ENCODE results near the gene CITED1. TPM values are rescaled to one million over a fixed set of nuclear protein-coding genes. Genes with fewer than 3 reads are reported as not detected.

The CITED1 gene
- total and polyA plus RNA-seq, 4 experiments from 2014 or later: 0.58 TPM; not detected in 3

DNA sequence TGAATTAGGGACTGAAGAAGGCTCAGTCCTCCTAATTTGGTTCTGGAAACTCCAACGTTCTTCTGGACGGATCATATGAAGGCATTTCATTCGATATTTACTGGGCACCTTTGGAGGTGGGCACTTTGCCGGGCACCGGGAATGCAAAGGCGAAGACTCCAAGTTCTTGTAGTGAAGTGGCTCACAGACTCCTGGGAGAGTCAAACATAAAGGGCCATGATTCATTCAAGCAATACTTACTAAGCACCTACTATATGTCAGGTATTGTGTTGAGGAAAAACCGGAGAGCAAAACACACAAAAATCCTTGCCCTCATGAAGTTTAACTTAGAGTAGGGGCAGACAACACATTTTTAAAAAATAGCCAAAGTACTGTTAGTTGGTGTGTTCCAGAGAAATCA, 49.9 kb downstream of the CITED1 start:
- no peaks in the 10 kb centered on the region for H3K4me1 ChIP-seq (ENCODE audit: insufficient read depth, low read length)
- Mint-ChIP-seq H3K36me3 (peaks cover 0 to 13% of the 10 kb centered on the region in 2 donors), H3K9me3 (no peaks in the 10 kb centered on the region), H3K4me1 (peaks cover 0 to 6% (median 2%) of the 10 kb centered on the region in 4 donors), H3K4me3 (no peak overlapping the region), H3K27me3 (peaks cover 11 to 17% of the 10 kb centered on the region in 2 donors), H3K27ac (peak overlapping the region in 1 of 7 donors; percentile 25)
- no peaks in the 10 kb centered on the region for H3K27me3 ChIP-seq (ENCODE audit: insufficient read depth, low read length)
- no peak overlapping the region for H3K4me3 ChIP-seq (ENCODE audit: low read length in 2 of 2)
- no peaks in the 10 kb centered on the region for H3K9me3 ChIP-seq (ENCODE audit: control insufficient read depth in 1 of 2, low read length in 2 of 2)
- ChIA-PET POLR2A (ENCODE audit: partially characterized antibody) (no interaction called here), CTCF (ENCODE audit: partially characterized antibody) (no interaction called here)
- DNase-seq: no peak
- H3K36me3 ChIP-seq (ENCODE audit: insufficient read depth, low read length): no peaks in the 10 kb centered on the region
- H3K27ac ChIP-seq (ENCODE audit: low read depth, low read length): no peak overlapping the region
- intact Hi-C loops (cut with micrococcal nuclease): no loop called here

DNA sequence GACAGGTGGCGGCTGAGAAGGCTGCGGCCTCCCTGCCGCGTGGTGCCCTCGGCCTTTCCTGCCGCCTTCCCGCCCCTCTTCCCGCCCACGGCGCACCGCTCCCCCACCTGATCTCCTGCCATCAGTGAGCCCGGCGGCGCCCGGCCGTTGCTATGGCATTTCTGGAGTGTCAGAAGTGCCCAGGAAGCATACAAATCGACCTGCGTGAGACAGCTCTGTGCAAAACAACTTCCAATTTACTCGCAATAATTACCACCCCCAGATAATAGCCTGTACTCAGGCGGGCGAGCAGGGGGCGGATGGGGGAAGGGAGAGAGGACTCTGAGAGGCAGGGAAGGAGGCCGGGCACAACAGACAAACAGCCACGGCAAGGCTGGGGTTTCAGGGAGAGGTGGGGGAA, 50.3 kb downstream of the CITED1 start:
- Histone ChIP-seq H3K9me3 (ENCODE audit: control insufficient read depth in 1 of 2, low read length in 2 of 2) (no peaks in the 10 kb centered on the region), H3K4me3 (ENCODE audit: low read length in 2 of 2) (no peak overlapping the region), H3K4me1 (ENCODE audit: insufficient read depth, low read length) (no peaks in the 10 kb centered on the region), H3K27ac (ENCODE audit: low read depth, low read length) (no peak overlapping the region), H3K27me3 (ENCODE audit: insufficient read depth, low read length) (no peaks in the 10 kb centered on the region), H3K36me3 (ENCODE audit: insufficient read depth, low read length) (no peaks in the 10 kb centered on the region)
- H3K36me3 Mint-ChIP-seq: peaks cover 0 to 13% of the 10 kb centered on the region in 2 donors
- peaks cover 11 to 17% of the 10 kb centered on the region in 2 donors for H3K27me3 Mint-ChIP-seq
- intact Hi-C loops (cut with micrococcal nuclease): no loop called here
- H3K4me1 Mint-ChIP-seq: peaks cover 0 to 6% (median 2%) of the 10 kb centered on the region in 4 donors
- DNase-seq: no peak
- H3K4me3 Mint-ChIP-seq: peak overlapping the region in 1 of 8 donors; percentile 31
- H3K27ac Mint-ChIP-seq: peak overlapping the region in 1 of 7 donors; percentile 25
- ChIA-PET CTCF (ENCODE audit: partially characterized antibody) (interaction anchor here (1.9 kb wide), 1 partner anchor 10 kb away, joined by 13 read pairs; no protein-coding TSS in a partner anchor), POLR2A (ENCODE audit: partially characterized antibody) (no interaction called here)
- no peaks in the 10 kb centered on the region for H3K9me3 Mint-ChIP-seq

GRCh38 chrX:72254816-72255215, 50.9 kb downstream of the CITED1 start:
- no peaks in the 10 kb centered on the region for H3K9me3 Mint-ChIP-seq
- H3K27me3 ChIP-seq (ENCODE audit: insufficient read depth, low read length): no peaks in the 10 kb centered on the region
- H3K4me3 Mint-ChIP-seq: no peak overlapping the region
- H3K36me3 Mint-ChIP-seq: peaks cover 0 to 13% of the 10 kb centered on the region in 2 donors
- H3K4me3 ChIP-seq (ENCODE audit: low read length in 2 of 2): no peak overlapping the region
- ChIA-PET CTCF (ENCODE audit: partially characterized antibody) (interaction anchor here (1.9 kb wide), 1 partner anchor 10 kb away, joined by 13 read pairs; no protein-coding TSS in a partner anchor), POLR2A (ENCODE audit: partially characterized antibody) (no interaction called here)
- intact Hi-C loops (cut with micrococcal nuclease): no loop called here
- no peak overlapping the region for H3K27ac ChIP-seq (ENCODE audit: low read depth, low read length)
- H3K27ac Mint-ChIP-seq: no peak overlapping the region
- H3K36me3 ChIP-seq (ENCODE audit: insufficient read depth, low read length): no peaks in the 10 kb centered on the region
- peaks cover 0 to 6% (median 2%) of the 10 kb centered on the region in 4 donors for H3K4me1 Mint-ChIP-seq
- H3K27me3 Mint-ChIP-seq: peaks cover 11 to 17% of the 10 kb centered on the region in 2 donors
- no peaks in the 10 kb centered on the region for H3K9me3 ChIP-seq (ENCODE audit: control insufficient read depth in 1 of 2, low read length in 2 of 2)
- DNase-seq: no peak
- H3K4me1 ChIP-seq (ENCODE audit: insufficient read depth, low read length): no peaks in the 10 kb centered on the region

DNA sequence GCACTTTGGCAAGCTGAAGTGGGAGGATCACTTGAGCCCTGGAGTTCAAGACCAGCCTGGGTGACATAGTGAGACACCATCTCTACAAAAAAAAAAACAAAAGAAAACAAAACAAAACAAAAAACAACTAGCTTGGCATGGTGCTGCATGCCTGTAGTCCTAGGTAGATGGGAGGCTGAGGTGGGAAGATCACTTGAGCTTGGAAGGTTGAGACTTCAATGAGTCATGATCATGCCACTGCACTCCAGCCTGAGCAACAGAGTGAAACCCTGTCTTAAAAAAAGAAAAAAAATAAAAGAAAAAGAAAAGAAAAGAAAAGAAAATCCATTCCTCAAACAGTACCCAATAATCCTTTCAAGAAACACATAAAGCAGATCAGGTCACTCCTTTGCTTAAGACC, 52.0 kb downstream of the CITED1 start:
- CTCF ChIA-PET (ENCODE audit: partially characterized antibody): interaction anchor here (1.9 kb wide), 1 partner anchor 9 kb away, joined by 13 read pairs; no protein-coding TSS in a partner anchor
- intact Hi-C loops (cut with micrococcal nuclease): no loop called here
- H3K4me3 Mint-ChIP-seq: no peak overlapping the region

More for the DNA sequence above, 52.0 kb downstream of the CITED1 start:
- Histone ChIP-seq H3K4me3 (ENCODE audit: low read length in 2 of 2) (no peak overlapping the region), H3K36me3 (ENCODE audit: insufficient read depth, low read length) (no peaks in the 10 kb centered on the region), H3K4me1 (ENCODE audit: insufficient read depth, low read length) (no peaks in the 10 kb centered on the region), H3K9me3 (ENCODE audit: control insufficient read depth in 1 of 2, low read length in 2 of 2) (no peaks in the 10 kb centered on the region), H3K27ac (ENCODE audit: low read depth, low read length) (no peak overlapping the region), H3K27me3 (ENCODE audit: insufficient read depth, low read length) (no peaks in the 10 kb centered on the region)
- Mint-ChIP-seq H3K9me3 (no peaks in the 10 kb centered on the region), H3K27ac (no peak overlapping the region), H3K27me3 (peaks cover 11 to 17% of the 10 kb centered on the region in 2 donors), H3K4me1 (peaks cover 0 to 6% (median 2%) of the 10 kb centered on the region in 4 donors), H3K36me3 (peaks cover 0 to 13% of the 10 kb centered on the region in 2 donors)
- POLR2A ChIA-PET (ENCODE audit: partially characterized antibody): no interaction called here
- DNase-seq: no peak

Other genes with a start within 250 kb of the CITED1 start
- 1 to 10 TPM; 7.8 to 8.4 TPM for gene RTL5, start 174.0 kb downstream of the CITED1 start, total RNA-seq
- under 1 TPM in 1 of 2 donors, not detected in 1; 0.20 TPM for gene RTL5, start 174.0 kb downstream of the CITED1 start, polyA plus RNA-seq
- gene PIN4, start 124.2 kb downstream of the CITED1 start, total RNA-seq: 10 to 100 TPM; 13.3 to 13.5 TPM
- gene PIN4, start 124.2 kb downstream of the CITED1 start, polyA plus RNA-seq: 10 to 100 TPM; 29.3 to 34.1 TPM
- under 1 TPM; 0.15 to 0.28 TPM for gene ERCC6L, start 66.9 kb downstream of the CITED1 start, total RNA-seq
- under 1 TPM; 0.25 to 0.30 TPM for gene ERCC6L, start 66.9 kb downstream of the CITED1 start, polyA plus RNA-seq
- gene RPS4X, start 28.7 kb downstream of the CITED1 start, total RNA-seq: 1,000 to 10,000 TPM; 1,467 to 1,523 TPM
- 100 to 1,000 TPM; 969 to 974 TPM for gene RPS4X, start 28.7 kb downstream of the CITED1 start, polyA plus RNA-seq